Measurements from ENCODE around the gene ABTB2.

ABTB2 gene

DNA sequence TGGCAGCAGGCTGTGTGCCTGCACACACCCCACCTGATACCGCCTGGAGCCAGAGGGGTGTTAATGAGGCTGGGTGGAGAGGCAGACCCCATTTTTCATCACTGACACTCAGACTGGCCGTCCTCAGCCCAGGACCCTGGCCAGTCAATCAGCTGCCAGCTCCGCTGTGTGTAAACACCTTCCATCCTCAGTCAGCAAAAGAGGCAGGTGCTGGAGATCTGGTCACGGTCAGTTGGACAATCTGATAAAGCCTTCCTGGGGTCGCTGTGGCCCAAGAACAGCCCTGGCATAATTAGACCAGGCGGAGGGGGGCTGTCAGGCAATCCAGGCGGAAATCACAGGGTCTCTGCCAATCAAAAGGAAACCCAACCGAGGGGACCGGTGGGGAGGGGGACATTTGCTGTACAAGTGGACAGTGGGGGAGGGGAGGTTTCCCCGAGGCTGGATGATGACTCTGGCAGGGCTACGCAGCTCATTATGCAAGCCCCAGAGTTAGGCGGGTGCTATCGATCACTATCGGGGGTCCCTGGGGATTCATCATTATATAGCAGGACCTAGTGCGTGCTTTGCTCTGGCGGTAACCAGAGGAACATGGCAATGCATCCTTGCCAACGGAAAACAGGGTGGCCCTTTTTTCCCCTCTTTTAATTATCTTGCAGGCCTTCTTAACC, 72.9 kb downstream of the ABTB2 start:
- no peak for DNase-seq (ENCODE audit: low spot score)

DNA sequence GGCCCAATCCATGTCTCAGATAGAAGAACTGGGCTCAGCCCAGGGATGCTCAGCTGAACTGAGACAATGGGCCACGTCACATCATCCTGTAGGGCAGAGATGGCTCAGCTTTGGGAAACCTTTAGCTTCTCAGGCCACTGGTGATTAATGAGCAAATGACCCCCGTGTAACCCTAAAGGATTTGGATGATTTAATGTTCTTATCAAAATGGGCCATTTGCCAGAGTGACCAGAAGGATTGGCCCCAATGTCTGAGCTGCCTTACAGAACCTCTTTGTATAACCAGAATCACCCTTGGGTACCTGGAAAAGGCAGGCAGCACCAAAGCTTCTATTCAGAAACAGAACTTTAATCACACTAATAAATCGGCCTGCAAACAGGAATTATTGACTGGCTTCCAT, 73.7 kb downstream of the ABTB2 start:
- no peak for DNase-seq (ENCODE audit: low spot score)

DNA sequence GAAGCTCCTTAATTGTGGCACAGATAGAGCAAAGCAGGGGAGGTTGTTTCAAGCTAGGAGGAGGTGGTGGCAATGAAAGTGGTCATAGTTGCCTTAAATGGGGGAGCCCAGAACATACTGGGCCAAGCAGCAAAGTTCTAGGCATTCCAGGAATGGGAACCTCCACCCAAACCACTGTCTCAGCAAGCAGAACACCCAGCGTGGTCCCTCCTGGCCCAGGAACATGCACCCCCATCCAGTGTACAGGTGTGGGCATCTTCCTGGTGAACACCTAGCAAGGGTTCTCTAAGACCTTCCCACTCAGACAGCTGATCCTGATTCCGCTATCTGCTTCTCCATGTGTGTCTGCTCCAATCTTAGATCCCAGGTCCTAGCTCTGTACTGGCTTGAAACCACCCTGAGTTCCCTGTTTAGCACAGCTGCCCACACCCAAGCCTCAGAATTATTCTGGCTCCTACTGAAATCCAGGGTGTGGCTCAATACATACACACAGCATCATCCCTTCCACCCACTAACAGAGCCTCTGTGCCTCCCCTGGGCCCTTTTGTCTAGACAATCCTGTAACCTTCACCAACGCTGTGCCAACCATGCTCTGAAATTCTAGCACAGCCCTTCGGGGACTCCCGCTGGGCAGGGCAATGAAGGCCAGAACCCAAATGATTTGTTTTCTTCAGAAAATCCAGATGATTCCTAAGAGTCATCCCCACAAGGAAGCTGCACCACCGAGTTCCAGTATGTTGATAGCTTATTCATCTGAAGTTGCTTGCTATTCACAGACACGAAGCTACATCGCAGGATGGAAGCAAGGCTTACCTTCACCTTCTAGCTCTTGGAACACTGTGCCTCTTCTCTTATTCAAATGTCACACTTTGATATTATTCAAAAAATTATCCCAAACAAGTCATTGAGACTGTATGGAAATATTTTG, 76.6 kb downstream of the ABTB2 start:
- DNase-seq (ENCODE audit: low spot score): no peak

DNA sequence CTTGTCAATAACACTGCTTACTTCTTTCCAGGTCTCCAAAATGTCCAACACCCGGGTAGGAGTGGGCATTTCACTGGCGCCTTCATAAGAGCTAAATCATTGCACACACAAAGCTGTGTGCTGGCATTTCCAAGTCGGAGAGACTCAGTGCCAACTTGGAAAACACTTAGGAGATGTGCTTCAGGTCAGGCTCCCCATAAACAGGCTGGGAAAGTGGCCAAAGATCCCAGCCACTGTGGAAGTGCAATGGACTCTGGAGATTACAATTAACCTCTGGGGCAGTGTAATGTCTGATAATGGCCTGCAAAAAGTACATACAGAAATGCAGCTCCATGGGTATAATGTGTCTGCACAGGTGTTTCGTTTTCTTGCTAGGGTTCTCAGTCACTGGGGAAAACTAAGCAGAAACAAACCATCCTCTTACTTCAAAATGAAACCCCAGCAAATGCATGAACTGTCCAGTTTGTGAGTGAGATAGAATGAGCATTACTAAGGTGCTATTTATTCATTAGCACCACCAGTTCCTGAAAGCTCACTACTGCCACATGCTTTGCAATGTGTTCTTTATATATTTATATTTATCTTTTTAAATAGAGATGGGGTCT, 79.0 kb downstream of the ABTB2 start:
- DNase-seq (ENCODE audit: low spot score): no peak

DNA sequence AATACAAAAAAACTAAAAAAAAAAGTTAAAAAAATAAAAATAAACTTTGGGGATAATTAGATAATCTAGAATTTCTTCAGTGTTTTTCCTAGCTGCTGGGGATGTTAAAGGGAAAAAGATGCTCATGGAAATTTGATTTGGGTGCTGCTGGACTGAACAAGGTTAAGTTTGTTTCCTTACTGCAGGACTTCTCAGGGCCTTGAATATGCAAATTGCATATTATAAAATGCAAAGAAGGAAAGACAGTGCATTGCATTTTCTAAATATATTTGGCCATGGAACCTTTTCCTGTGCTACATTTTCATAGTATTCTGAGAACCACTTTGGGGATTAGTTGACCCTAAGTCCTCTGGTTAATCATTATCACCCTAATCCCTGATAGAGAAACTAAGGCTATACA, 79.6 kb downstream of the ABTB2 start:
- no peak for DNase-seq (ENCODE audit: low spot score)

DNA sequence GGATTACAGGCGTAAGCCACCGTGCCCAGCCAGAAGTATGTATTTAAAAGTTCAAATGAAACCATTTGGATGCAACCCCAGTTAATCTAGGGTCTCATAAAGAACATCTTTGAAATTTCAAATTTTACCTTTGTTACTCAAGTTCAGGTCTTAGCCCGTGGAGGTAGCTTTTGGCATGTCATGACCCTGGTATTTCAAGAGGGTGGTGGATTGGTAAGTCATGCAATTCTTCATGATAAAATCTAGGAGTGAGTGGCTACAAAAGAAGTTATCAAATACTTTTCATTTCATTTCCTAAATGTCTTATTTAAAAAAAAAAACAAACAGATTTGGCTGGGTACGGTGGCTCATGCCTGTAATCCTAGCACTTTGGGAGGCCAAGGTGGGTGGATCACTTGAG, 80.6 kb downstream of the ABTB2 start:
- DNase-seq (ENCODE audit: low spot score): no peak

DNA sequence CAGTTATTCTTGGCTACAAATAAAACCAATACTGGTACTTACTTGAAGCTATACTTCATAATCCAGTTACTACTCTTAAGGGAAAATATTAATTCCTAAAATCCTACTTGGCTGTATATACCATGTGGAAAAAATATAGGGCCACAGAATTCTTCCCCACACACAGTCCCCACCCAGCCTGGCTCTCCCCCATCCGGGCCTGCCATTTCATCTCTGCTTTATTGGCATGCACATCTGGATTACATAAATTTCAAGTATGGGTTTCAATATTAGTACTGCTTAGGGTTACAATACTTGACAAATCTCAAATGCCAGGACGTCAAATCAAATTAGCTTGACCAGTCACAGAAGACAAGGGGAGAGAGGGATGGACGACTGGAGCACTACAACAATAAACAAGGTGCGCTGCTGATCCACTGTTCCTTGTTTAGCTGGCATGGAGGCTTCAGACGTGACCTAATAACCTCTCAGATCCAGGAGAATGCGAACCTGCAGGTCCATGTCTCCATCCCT, 81.4 kb downstream of the ABTB2 start:
- DNase-seq (ENCODE audit: low spot score): no peak

DNA sequence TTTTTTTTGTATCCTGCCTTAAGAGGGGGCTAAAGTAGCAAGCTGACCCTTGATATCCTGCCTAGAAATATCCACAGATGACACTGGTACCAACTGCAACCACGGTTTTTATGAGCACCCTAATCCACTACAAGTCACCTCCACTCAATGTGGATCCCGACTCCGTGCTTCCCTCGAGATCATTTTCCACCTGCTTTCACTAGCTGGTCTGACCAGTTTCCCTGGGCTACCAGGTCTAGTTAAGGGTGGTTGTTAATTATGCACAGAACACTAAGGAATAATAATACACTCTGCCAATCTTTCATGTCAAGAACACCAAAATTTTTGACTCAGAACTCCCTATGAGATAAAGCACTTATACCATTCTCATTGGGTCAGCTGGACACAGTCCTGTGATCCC, 82.3 kb downstream of the ABTB2 start:
- no peak for DNase-seq (ENCODE audit: low spot score)

DNA sequence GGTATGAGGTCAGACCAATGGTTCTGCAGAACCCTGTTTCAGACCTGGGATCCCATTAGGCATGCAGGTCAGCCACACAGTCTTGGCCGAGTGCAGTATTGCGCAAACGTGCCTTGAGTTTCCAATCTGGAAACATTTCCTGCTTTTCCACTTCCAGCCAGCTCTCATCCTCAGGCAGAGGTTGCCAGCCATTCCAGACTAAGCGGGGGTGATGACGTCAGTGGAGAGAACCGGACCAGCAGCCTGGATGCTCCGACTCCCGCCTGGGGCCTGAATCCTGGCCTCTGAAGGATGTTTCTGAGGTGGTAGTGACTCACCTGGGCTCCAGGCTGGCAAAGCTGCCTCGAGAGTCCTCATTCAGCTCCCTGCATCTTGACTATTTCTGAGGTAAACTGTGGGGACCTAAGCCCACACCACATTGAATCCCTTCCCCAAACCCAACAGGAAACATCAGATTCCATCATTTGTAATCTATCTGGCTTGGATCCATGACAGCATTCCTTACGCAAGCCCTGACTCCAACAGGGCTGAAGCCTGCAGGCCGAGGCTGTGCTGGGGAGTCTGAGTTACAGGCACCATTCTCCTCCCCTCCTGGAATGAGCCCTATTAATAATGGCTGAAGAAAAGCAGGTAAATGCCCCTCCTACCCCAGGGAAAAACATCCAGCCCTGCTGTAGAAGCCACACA, 83.0 kb downstream of the ABTB2 start:
- no peak for DNase-seq (ENCODE audit: low spot score)

DNA sequence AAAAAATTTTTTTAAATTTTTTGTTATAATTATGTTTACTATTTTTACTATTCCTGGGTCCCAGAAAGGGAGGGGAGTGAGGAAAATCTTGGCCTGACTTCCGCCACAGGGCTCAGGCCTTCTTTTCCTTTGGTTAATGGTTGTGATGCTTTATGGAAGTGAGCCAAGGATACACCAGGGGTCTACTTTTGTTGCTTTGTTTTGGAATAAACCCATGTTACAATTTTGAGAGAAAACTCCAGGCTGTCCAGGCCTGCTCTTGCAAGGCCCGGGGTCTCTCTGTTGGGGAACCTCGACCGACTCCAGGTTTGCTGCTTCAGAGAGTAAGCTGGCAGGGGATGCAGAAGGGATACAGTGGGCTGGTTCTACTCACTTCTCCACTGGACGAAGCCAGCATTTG, 84.7 kb downstream of the ABTB2 start:
- no peak for DNase-seq (ENCODE audit: low spot score)

DNA sequence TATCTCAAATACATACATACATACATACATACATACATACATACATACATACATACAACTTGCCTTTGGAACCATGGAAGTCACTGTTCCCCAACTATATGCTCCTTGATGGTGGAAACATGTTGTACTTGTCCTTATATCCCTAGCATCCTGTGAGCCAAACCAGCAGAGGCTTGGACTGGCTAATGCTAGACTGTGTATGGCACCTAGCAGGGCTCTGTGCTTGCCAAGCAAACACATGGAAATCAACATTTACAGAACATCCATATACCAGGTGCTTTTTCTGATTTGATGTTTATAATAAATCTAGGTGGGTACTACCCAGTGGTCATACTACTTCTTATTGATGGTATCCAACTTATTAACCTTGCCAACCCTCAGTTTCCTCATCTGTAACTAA, 86.1 kb downstream of the ABTB2 start:
- DNase-seq (ENCODE audit: low spot score): no peak

DNA sequence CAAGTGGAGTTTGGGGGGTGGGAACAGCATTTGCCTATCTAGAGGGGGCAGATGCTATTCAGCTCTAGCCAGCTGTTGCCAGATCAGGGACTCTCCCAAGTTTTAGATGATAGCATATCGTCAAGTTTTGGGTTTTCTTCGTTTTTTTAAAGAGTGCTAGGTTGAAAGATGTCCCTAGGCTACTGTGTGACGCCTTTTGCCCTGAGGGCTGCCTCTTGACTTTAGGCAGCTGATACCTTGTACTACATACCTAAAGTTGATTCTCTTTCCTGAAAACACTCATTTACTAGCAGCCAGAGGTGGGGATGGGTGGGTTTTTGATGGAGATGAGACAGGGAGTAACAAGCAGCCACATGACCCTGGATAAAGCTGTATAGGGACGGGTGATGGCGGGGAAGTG, 87.1 kb downstream of the ABTB2 start:
- no peak for DNase-seq (ENCODE audit: low spot score)

DNA sequence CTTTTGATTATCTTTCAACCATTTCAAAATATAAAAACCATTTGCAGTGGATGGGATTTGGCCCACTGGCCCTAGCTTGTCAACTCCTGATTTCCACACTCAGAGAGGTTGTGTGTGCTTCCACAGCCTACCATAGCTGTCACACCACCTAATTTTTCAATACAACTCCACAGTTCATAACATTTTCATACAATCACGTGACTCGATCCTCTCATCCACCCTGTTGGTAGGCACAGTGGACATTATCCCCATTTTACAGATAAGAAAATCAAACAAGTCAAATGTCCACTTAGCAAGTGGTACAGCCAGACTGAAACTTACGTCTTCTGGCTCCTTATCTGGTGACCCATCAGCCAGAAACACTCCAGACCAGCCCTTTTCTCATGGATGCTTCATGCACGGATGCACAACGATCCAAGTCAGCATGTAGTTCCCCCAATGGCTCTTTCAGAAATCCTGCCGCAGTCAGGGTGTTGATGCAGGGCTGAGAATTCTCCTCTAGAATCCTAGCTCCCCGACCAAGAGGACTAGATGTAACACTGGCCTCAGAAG, 88.0 kb downstream of the ABTB2 start:
- no peak for DNase-seq (ENCODE audit: low spot score)

DNA sequence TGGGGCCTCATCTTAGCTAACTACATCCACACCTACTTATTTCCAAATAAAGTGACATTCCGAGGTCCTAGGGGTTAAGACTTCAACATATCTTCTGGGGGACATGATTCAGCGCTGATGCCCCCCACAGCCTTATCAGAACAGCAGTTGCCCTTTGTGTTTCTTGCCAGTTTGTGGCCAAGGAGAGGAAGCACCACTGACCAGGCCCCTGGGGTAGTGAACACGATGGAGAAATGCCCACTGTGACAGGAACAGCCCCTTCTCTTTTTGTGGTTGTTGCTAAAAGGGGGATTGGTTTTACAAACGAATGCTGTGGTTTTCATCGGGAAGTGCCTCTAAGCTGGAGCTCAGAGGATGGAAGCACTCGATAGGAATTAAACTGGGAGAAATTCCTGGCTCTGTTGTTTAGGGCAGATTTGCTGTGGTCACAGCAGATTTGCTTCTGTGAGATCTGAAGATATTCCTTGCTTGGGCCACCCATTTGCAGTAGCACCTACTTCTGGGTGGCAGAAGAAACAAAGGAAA, 88.8 kb downstream of the ABTB2 start:
- DNase-seq (ENCODE audit: low spot score): no peak

DNA sequence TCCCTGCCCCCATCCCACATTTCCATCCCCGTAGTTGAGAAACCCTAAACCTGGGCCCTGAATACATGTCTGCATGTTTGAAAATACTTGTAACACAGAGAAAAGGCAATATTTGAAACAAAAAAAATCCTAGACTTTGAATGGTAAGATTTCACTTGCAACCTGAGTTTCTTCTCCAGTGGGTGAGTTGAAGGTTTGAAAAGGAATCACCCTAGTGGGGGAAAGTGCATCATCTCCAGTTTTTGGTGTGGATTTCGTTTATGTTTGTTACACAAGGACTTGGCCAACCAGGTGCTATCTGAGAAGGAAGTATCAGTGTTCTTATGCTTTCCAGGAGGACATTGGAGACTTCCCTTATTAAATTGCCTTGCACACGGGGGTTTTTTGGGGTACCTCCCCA, 90.4 kb downstream of the ABTB2 start:
- no peak for DNase-seq (ENCODE audit: low spot score)

DNA sequence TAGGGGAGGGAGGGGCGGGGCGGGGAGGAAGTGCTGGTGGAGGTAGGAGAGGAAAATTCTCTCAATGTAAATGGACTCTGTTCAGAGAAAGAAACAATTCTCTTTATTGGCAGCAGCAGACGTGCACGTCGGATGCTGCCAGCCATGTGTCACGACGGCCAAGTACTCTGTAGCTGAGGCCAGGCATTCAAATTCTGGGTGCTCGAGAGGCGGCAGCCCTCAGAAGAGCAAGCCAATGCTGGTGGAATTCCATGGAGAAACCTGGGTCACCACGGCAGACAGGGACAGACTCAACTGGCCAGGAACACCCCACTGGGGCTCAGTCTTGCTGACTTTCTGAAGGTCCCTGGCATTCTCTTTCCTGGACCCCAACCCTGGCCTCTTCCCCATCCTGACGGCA, 90.8 kb downstream of the ABTB2 start:
- no peak for DNase-seq (ENCODE audit: low spot score)

DNA sequence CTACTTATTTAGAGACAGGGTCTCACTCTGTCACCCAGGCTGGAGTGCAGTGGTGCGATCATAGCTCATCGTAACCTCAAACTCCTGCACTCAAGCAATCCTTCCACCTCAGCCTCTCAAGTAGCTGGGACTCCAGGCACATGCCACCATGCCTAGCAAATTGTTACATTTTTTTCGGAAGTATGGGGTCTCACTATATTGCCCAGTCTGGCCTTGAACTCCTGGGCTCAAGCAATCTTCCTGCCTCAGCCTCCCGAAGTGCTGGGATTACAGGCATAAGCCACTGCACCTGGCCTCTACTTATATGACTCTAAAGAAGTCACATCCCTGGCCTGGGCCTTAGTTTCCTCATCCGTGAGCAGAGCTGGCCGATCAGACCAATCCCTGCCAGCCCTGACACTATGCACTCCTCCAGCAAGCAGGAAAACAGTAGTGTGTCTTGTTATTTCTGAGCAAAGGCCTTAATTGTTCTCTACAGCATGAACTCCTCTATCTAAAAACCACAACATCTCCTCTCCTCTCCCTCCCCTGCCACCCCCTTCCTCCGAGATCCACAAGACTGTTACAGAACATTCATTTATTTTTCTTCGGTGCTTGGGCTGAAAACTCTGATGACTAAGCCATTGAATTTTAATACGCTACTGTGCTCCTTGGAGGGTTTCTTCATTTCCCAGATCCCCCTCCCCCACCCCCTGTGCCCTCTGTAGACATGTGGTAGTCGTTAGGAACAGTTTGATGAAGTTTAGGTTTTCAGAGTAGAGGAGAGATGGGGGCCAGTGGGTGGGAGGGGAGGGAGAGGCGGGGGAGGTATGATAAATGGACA, 91.5 kb downstream of the ABTB2 start:
- DNase-seq (ENCODE audit: low spot score): no peak

DNA sequence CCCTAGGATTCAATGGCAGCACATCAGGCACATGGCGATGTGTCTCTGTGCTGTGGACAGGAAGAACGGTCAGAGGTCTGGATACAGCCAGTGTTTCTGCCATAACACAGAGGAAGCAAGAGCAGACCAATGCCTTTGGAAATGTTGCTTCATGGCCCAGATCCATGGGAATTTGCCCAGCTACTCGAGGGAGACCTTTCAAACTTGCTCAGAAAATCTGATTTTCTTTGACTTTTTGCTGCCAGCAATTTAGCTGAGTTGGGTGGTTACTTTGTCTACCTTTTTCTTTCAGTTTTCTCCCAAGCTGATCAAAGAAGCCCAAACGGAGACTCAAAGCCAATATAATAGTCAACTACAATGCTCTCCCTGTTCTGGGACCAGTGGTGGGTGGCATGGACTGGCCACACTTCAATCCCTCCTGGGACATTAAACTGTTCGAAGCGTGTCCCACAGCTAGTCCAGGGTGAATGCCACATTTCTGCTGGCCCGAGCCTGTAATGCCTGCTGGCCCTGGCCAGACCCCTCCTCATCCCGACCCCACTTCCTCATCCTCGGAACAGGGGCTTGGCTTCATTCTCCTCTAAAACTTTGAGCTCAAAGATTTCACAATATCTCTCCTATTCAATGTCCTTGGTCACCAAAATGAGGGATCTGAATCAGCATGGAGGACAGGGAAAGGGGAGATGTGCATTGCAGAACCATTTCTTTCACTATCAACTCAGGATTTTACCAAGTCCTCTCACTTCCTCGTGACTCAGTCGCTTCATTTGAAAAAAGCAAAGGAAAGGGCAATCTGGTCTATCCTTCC, 93.3 kb downstream of the ABTB2 start:
- DNase-seq (ENCODE audit: low spot score): no peak

DNA sequence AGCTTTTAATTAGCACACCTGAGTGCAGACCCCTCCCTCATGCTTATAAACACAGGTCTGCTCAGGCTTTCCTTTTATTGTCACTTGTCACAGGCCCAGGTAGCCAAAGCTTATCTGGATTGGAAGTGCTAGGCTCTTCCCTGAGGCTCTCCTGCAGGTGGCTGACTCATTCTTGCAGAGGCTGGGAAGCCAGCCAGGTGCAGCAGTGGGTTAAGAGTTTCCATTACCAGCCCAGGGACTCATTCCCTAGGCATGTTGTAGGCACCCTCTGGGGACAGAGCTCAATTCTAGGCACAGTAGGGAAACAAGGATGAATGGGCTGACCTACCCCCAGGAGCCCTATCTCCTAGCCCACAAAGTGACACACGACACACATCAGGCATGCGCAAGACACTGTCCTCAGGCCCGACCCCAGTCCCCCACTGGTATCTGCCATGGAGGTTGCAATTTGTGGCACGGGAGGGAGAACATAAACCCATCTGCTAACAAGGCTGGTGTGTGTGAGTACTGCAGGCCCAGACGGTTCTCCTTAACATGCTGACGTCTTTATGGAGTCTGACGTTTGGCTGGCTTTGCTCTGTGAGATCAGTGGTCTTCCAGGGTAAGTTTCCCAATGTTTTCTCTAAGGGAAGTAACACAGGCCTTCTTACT, 94.2 kb downstream of the ABTB2 start:
- DNase-seq (ENCODE audit: low spot score): no peak
